CD4-positive, alpha-beta memory T cell (primary cell): ENCODE data around the gene PID1. TPM values are rescaled to one million over a fixed set of nuclear protein-coding genes. Genes with fewer than 3 reads are reported as not detected.

ENCODE experiments used
- CTCF ChIA-PET: fragments of 350-600 bp; sonication (Branson Sonifier 250); formaldehyde crosslinking; loops from one replicate; lab custom pipeline; 2021; ENCODE audit warnings: inconsistent platforms; ENCODE audit not compliant: partially characterized antibody; lab: Charles Lee
- POLR2A ChIA-PET: fragments of 350-600 bp; sonication (Branson Sonifier 250); formaldehyde crosslinking; loops from one replicate; lab custom pipeline; 2021; ENCODE audit not compliant: partially characterized antibody; lab: Charles Lee
- DNase-seq, 5 donors: peaks; one replicate each; pipeline versions ENCODE4 v3.0.0 to v3.0.0-alpha.2; 2020 to 2022; ENCODE audit warnings: mixed read lengths in 1 of 5
- H3K27ac ChIP-seq: one replicate; pipeline ENCODE4 v1.7.0; 2013; ENCODE audit warnings: low read depth, low read length
- H3K27me3 ChIP-seq: 2 replicates; pipeline ENCODE4 v1.7.0; 2013; ENCODE audit warnings: mild to moderate bottlenecking, low read length, moderate library complexity; ENCODE audit not compliant: insufficient read depth
- H3K36me3 ChIP-seq: 2 replicates; pipeline ENCODE4 v1.7.0; 2013; ENCODE audit warnings: mild to moderate bottlenecking, low read length, moderate library complexity; ENCODE audit not compliant: insufficient read depth
- H3K4me1 ChIP-seq: 2 replicates; pipeline ENCODE4 v1.7.0; 2013; ENCODE audit warnings: mild to moderate bottlenecking, low read length, moderate library complexity; ENCODE audit not compliant: insufficient read depth
- H3K4me3 ChIP-seq, 2 donors: one replicate each; pipeline ENCODE4 v1.7.0; 2013; ENCODE audit warnings: low read length in 2 of 2, mild to moderate bottlenecking in 1 of 2
- H3K9me3 ChIP-seq, 2 donors: one replicate each; pipeline ENCODE4 v1.7.0; 2013; ENCODE audit warnings: low read length in 2 of 2, control low read depth in 1 of 2; ENCODE audit not compliant: control insufficient read depth in 1 of 2
- H3K27ac Mint-ChIP-seq, 7 donors: one replicate each; pipeline ENCODE4 v1.8.0; 2020 to 2021; ENCODE audit warnings: mixed read lengths in 7 of 7, mild to moderate bottlenecking in 6 of 7, inconsistent platforms in 3 of 7, moderate library complexity in 3 of 7
- H3K27me3 Mint-ChIP-seq, 2 donors: one replicate each; pipeline ENCODE4 v1.8.0; 2020 to 2021; ENCODE audit warnings: mixed read lengths in 2 of 2
- H3K36me3 Mint-ChIP-seq, 2 donors: one replicate each; pipeline ENCODE4 v1.8.0; 2020 to 2021; ENCODE audit warnings: mixed read lengths in 2 of 2, inconsistent platforms in 1 of 2, mild to moderate bottlenecking in 1 of 2
- H3K4me1 Mint-ChIP-seq, 4 donors: one replicate each; pipeline ENCODE4 v1.8.0; 2020 to 2021; ENCODE audit warnings: mixed read lengths in 4 of 4, mild to moderate bottlenecking in 1 of 4
- H3K4me3 Mint-ChIP-seq, 8 donors: one replicate each; pipeline ENCODE4 v1.8.0; 2020 to 2021; ENCODE audit warnings: mixed read lengths in 8 of 8, mild to moderate bottlenecking in 7 of 8, moderate library complexity in 6 of 8, inconsistent platforms in 3 of 8
- H3K9me3 Mint-ChIP-seq, 8 donors: one replicate each; pipeline ENCODE4 v1.8.0; 2020 to 2021; ENCODE audit warnings: mixed read lengths in 8 of 8, mild to moderate bottlenecking in 5 of 8, inconsistent platforms in 3 of 8, moderate library complexity in 1 of 8
- intact Hi-C: fragments of 100-400 bp; cut with micrococcal nuclease; formaldehyde crosslinking; loops from one replicate; pipeline ENCODE4 v1.15.1; 2023
- polyA plus RNA-seq, 2 donors: library from polyadenylated mRNA; unstranded; fragments of 300-500 nt; fragmentation: Illumina TruSeq; gene quantifications; one replicate each; pipeline ENCODE4 v1.2.3, GENCODE V29; 2021
- total RNA-seq, 2 experiments: library from RNA; stranded (reverse); gene quantifications; one replicate each; pipeline ENCODE4 v1.2.3, GENCODE V29; 2021

Gene PID1
- total and polyA plus RNA-seq, 4 experiments from 2014 or later: 0.47 to 0.55 TPM; not detected in 2

DNA sequence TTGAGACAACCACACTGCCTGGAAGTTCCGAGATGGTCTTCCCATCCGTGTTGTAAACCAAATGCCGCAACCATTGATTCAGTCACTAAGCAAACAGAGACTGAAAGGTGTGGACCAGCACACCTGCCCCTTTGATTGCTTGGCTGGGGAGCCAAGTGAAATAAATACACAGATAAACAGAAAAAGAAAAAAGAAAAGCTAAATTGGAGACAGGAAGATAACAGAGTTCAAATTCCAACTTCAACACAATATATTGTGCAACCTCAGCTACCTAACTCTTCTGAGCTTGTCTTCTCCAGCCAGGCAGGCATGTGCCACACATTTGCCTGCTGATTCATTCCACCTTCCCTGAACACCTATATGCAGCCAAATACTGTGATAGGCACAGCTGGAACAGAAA is 110.9 kb downstream of the PID1 start:
- Mint-ChIP-seq H3K4me3 (no peak overlapping the region), H3K27ac (no peak overlapping the region), H3K9me3 (peaks cover 0 to 11% (median 5%) of the 10 kb centered on the region in 8 donors), H3K36me3 (no peaks in the 10 kb centered on the region), H3K27me3 (no peaks in the 10 kb centered on the region), H3K4me1 (no peaks in the 10 kb centered on the region)
- Histone ChIP-seq H3K9me3 (no peaks in the 10 kb centered on the region), H3K36me3 (no peaks in the 10 kb centered on the region), H3K4me1 (no peaks in the 10 kb centered on the region), H3K4me3 (no peak overlapping the region), H3K27me3 (no peaks in the 10 kb centered on the region), H3K27ac (no peak overlapping the region)
- ChIA-PET POLR2A (no interaction called here), CTCF (interaction anchor here (0.7 kb wide), 1 partner anchor 47 kb away, joined by 3 read pairs; no protein-coding TSS in a partner anchor)
- intact Hi-C loops: no loop called here
- no peak for DNase-seq

DNA sequence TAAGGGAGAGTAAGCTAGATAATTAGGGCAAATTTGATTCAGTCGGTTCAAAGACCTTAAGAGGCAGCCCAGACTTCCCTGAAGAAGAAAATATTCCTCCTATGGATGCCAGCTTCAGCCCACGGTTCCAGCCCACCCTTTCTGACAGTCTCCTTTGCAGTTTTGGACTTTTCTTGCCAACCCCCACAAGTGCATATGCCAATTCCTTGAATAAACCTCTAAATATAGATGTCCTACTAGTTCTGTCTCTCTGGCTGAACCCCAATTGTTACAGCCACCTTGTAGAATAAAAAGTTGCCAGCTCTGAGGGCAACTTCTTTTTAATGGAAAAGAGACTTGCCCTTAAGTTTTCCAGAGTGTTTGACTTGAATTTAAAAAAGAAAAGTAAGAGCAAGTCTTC is 111.7 kb downstream of the PID1 start:
- H3K27me3 Mint-ChIP-seq: no peaks in the 10 kb centered on the region
- no peak overlapping the region for H3K4me3 Mint-ChIP-seq
- POLR2A ChIA-PET: no interaction called here
- Histone ChIP-seq H3K4me3 (no peak overlapping the region), H3K36me3 (no peaks in the 10 kb centered on the region), H3K27me3 (no peaks in the 10 kb centered on the region), H3K27ac (no peak overlapping the region), H3K4me1 (no peaks in the 10 kb centered on the region), H3K9me3 (no peaks in the 10 kb centered on the region)
- intact Hi-C loops: no loop called here
- H3K36me3 Mint-ChIP-seq: no peaks in the 10 kb centered on the region
- CTCF ChIA-PET: no interaction called here
- H3K9me3 Mint-ChIP-seq: peaks cover 0 to 9% (median 3%) of the 10 kb centered on the region in 8 donors
- no peaks in the 10 kb centered on the region for H3K4me1 Mint-ChIP-seq
- no peak overlapping the region for H3K27ac Mint-ChIP-seq
- no peak for DNase-seq

- no peaks in the 10 kb centered on the region for H3K27me3 Mint-ChIP-seq
- CTCF ChIA-PET: no interaction called here
- H3K27ac Mint-ChIP-seq: no peak overlapping the region
- H3K4me1 Mint-ChIP-seq: no peaks in the 10 kb centered on the region
- peaks cover 0 to 4% (median 0%) of the 10 kb centered on the region in 8 donors for H3K9me3 Mint-ChIP-seq
- POLR2A ChIA-PET: no interaction called here
- no peaks in the 10 kb centered on the region for H3K9me3 ChIP-seq
- no peaks in the 10 kb centered on the region for H3K27me3 ChIP-seq
- H3K4me3 ChIP-seq: no peak overlapping the region
- no peaks in the 10 kb centered on the region for H3K36me3 ChIP-seq
- H3K4me1 ChIP-seq: no peaks in the 10 kb centered on the region
- no peaks in the 10 kb centered on the region for H3K36me3 Mint-ChIP-seq
- no peak for DNase-seq
- intact Hi-C loops: no loop called here
- no peak overlapping the region for H3K27ac ChIP-seq
- H3K4me3 Mint-ChIP-seq: no peak overlapping the region
Observed at GRCh38 chr2:229154381-229154780, 116.7 kb downstream of the PID1 start.

- no peak overlapping the region for H3K27ac Mint-ChIP-seq
- H3K4me1 Mint-ChIP-seq: no peaks in the 10 kb centered on the region
- Histone ChIP-seq H3K9me3 (no peaks in the 10 kb centered on the region), H3K4me3 (no peak overlapping the region), H3K27me3 (no peaks in the 10 kb centered on the region), H3K36me3 (no peaks in the 10 kb centered on the region), H3K4me1 (no peaks in the 10 kb centered on the region), H3K27ac (no peak overlapping the region)
- no peaks in the 10 kb centered on the region for H3K27me3 Mint-ChIP-seq
- POLR2A ChIA-PET: no interaction called here
- H3K4me3 Mint-ChIP-seq: no peak overlapping the region
- intact Hi-C loops: no loop called here
- H3K9me3 Mint-ChIP-seq: peaks cover 0 to 4% (median 0%) of the 10 kb centered on the region in 8 donors
- CTCF ChIA-PET: no interaction called here
- no peak for DNase-seq
- no peaks in the 10 kb centered on the region for H3K36me3 Mint-ChIP-seq
Observed at GRCh38 chr2:229153951-229154350, 117.1 kb downstream of the PID1 start.

DNA sequence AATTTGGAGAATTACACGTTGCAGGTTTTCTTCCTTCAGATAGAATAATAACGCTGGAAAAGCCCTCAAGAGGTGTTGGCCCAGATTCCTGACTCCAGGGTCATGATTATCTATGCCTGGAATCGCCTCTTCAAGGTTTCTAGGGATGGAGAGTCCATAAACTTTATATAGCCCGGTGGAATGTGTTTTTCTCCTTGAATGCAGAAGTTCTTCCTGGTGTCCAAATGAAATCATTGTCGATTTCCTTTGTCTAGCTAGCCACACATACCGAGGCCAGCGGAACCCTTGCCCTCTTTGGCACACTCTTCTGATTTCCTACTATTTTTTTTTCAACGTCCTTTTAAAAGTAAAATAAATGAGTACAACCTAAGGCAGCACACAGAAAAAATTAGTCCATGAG is 117.8 kb downstream of the PID1 start:
- POLR2A ChIA-PET: no interaction called here
- peaks cover 0 to 2% (median 0%) of the 10 kb centered on the region in 8 donors for H3K9me3 Mint-ChIP-seq
- H3K36me3 Mint-ChIP-seq: no peaks in the 10 kb centered on the region

DNA sequence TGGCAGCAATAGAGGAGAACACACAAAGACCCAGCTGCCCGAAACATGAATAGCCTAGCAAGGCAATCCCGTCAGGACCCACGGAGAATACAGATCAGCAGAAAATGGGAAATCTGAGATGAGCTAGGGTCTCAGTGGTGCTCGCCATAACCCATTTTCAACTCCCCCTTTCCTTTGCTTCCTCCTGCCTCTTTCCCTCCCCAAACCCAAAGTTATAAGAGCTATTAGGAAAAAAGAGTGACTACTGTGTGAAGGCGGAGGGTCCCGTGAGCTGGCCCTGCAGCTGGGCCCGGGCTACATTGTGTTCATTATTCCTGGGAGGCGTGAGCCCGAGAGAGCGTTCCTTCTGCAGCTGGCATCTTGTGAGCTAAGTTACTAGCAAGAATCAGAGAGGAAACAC is 118.4 kb downstream of the PID1 start:
- H3K36me3 Mint-ChIP-seq: no peaks in the 10 kb centered on the region
- intact Hi-C loops: no loop called here
- peak overlapping the region in 1 of 7 donors; percentile 29 for H3K27ac Mint-ChIP-seq
- H3K4me3 Mint-ChIP-seq: no peak overlapping the region
- Histone ChIP-seq H3K4me1 (no peaks in the 10 kb centered on the region), H3K27me3 (no peaks in the 10 kb centered on the region), H3K9me3 (no peaks in the 10 kb centered on the region), H3K27ac (no peak overlapping the region), H3K36me3 (no peaks in the 10 kb centered on the region), H3K4me3 (no peak overlapping the region)
- H3K4me1 Mint-ChIP-seq: no peaks in the 10 kb centered on the region
- H3K27me3 Mint-ChIP-seq: no peaks in the 10 kb centered on the region
- peaks cover 0 to 2% (median 0%) of the 10 kb centered on the region in 8 donors for H3K9me3 Mint-ChIP-seq
- POLR2A ChIA-PET: no interaction called here
- DNase-seq: no peak
- CTCF ChIA-PET: no interaction called here

More for the DNA sequence above, 117.8 kb downstream of the PID1 start:
- Histone ChIP-seq H3K27me3 (no peaks in the 10 kb centered on the region), H3K27ac (no peak overlapping the region), H3K36me3 (no peaks in the 10 kb centered on the region), H3K4me3 (no peak overlapping the region), H3K4me1 (no peaks in the 10 kb centered on the region), H3K9me3 (no peaks in the 10 kb centered on the region)
- CTCF ChIA-PET: no interaction called here
- DNase-seq: no peak
- H3K4me1 Mint-ChIP-seq: no peaks in the 10 kb centered on the region
- intact Hi-C loops: no loop called here
- no peak overlapping the region for H3K27ac Mint-ChIP-seq
- H3K4me3 Mint-ChIP-seq: no peak overlapping the region
- no peaks in the 10 kb centered on the region for H3K27me3 Mint-ChIP-seq

DNA sequence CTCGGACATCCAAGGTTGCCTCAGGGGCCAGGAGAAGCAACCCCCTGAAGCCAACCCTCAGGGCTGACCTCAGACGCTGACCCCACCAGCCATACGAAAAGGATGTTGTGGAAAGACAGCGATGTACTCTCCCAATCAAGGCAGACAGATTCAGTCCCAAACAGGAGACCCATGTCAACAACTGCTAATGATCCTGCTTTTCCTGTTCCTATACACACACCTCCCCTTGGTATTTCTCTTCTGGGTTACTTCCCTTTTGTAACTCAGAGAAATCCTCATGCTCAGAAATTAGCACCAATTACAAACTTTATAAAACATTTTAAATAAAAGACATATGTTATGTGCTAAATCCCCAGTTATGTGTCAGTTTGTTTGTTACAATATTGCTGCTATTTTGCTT is 120.8 kb downstream of the PID1 start:
- Histone ChIP-seq H3K9me3 (no peaks in the 10 kb centered on the region), H3K27ac (no peak overlapping the region), H3K36me3 (no peaks in the 10 kb centered on the region), H3K27me3 (no peaks in the 10 kb centered on the region), H3K4me3 (no peak overlapping the region), H3K4me1 (no peaks in the 10 kb centered on the region)
- POLR2A ChIA-PET: no interaction called here
- Mint-ChIP-seq H3K4me3 (no peak overlapping the region), H3K27ac (no peak overlapping the region), H3K9me3 (peaks cover 0 to 7% (median 0%) of the 10 kb centered on the region in 8 donors), H3K27me3 (no peaks in the 10 kb centered on the region), H3K36me3 (no peaks in the 10 kb centered on the region), H3K4me1 (no peaks in the 10 kb centered on the region)
- intact Hi-C loops: no loop called here
- CTCF ChIA-PET: no interaction called here
- no peak for DNase-seq
